Posterior cingulate gyrus (tissue), 11 donors: ENCODE data around the gene BRD1.

Source experiments
- DNase-seq, 10 donors: peaks; one replicate each; pipeline versions ENCODE4 v3.0.0 to v3.0.0-alpha.2; 2020 to 2021; ENCODE audit warnings: mixed read lengths in 3 of 10
- intact Hi-C: fragments of 100-400 bp; cut with DNase I; formaldehyde crosslinking; loops from one replicate; pipeline ENCODE4 v1.15.1; 2023

The BRD1 gene

GRCh38 chr22:49760630-49761571 is 66.8 kb downstream of the BRD1 start:
- intact Hi-C loops: no loop called here

DNA sequence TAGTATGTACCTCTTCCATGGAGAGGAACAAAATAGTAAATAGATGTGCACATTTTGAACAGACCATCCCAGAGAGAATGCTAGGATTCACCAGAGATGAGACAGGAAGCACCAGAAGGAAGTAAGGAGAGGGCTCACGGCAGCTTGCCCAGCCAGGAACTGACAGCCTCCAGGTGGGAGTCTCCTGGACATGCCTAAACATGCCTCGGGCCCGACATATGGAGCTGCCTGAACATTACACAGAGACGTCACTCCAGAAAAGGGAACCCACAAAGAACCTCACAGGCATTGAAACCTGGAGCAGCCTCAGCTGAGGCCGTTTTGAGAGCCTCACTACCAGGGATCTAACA is 67.4 kb downstream of the BRD1 start:
- no peak for DNase-seq
- intact Hi-C loops: no loop called here

More at GRCh38 chr22:49760630-49761571, 66.8 kb downstream of the BRD1 start:
- DNase-seq: peak in 2 of 10 donors; percentile 2 to 47

- peak in 1 of 10 donors; percentile 60 for DNase-seq
Measured at GRCh38 chr22:49756676-49757075, 71.0 kb downstream of the BRD1 start.

GRCh38 chr22:49756201-49756600 is 71.5 kb downstream of the BRD1 start:
- intact Hi-C loops: no loop called here
- DNase-seq: peak in 1 of 10 donors; percentile 31

More at GRCh38 chr22:49756676-49757075, 71.0 kb downstream of the BRD1 start:
- intact Hi-C loops: no loop called here

GRCh38 chr22:49755631-49756001 is 72.1 kb downstream of the BRD1 start:
- intact Hi-C loops: no loop called here
- no peak for DNase-seq

DNA sequence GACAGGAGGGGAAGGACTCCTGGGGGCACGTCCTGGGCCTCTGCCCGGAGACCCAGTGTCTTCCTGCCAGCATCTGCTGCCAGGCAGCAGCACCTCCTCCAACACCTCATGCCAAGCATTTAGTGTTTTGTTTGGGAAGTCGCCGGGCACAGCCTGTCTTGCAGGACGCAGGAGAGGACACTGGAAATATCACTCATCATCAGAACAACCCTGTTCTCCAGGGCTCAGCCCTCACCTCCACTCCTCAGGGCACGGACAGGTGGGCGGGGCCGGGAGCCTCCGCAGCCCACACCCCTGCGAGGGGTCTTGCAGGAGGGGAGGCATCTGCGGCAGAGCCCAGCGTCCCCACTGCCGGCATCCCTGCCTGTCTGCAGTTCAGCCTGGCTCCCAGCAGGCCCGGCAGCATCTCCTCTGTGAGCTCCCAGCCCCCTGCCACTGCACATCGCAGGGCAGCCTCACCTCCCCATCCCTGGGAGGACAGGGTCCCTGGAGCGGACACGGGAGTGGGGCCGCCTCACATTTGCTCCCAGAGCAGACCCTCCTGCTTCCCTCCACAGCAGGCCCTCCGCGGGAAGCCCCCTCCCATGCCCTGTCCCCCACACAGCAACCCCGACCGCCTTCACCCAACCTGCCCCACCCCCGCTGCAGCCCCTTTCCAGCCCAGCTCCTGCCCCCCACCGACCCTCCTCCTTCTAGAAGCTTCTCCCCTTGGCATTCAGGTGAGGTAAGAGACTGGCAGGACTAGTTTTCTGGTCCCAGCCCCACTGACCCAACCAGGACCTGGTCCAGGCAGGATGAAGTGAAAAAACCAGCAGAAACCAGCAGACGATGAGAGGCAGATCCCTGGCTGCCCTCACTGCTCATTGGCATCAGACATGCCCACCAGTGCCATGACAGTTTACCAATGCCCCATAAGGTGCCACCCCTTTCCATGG is 72.7 kb downstream of the BRD1 start:
- intact Hi-C loops: no loop called here
- peak in 3 of 10 donors; percentile 53 to 77 (median 56) for DNase-seq

- peak in 1 of 10 donors; percentile 65 for DNase-seq
- intact Hi-C loops: no loop called here
Measured at GRCh38 chr22:49753961-49754695, 73.5 kb downstream of the BRD1 start.

- intact Hi-C loops: no loop called here
Measured at GRCh38 chr22:49753276-49753890, 74.3 kb downstream of the BRD1 start.

DNA sequence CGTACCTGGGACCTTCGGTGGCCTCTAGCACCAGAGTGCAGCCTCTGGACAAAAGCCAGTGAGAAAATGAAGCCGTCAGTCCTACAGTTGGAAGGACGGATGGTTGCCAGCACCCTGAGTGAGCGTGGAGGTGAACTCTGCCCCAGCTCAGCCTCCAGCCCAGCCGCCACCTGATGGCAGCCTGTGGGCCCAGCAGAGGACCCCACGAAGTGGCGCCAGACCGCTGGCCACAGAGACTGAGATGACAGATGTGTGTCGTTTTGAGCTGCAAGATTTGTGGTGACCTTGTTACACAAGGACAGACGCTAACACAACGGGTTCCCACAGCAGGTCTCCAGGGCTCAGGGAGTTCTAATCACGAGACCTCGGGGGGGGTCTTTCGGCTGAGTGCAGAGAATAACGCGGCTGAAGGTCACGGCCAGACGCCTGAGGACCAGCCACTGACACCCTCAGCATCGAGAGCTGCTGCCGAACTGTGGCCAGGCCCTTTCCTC is 75.0 kb downstream of the BRD1 start:
- intact Hi-C loops: no loop called here
- DNase-seq: peak in 2 of 10 donors; percentile 50 to 82

More at GRCh38 chr22:49753276-49753890, 74.3 kb downstream of the BRD1 start:
- DNase-seq: peak in 1 of 10 donors; percentile 55

DNA sequence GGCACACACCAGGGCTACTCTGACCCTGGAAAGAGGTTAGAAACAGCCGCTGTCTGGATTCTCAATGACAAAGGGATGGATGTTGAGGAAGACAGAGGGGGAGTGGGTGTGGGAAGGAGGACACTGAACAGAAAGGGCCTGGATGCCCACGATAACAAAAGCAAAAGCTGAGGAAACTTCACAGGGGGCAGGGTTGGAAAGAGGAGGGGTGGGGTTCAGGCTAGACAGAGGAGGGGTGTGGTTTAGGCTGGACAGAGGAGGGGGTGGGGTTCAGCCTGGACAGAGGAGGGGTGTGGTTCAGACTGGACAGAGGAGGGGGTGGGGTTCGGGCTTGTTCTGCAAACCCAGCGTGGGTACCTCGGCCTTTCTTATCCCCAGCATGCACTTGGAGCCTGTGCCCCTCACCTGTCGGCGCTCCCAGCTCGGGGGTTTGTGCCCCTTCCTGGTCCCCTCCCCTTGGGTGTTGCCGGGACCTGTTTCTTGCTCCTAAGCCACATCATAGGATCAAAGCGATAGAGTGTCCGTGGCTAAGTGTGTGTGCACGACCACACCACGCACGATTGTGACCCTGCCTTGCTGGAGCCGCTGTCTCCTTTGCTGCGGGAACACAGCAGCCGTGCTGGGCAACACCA is 75.6 kb downstream of the BRD1 start:
- intact Hi-C loops: no loop called here
- DNase-seq: peak in 2 of 10 donors; percentile 68 to 80

- intact Hi-C loops: no loop called here
Measured at GRCh38 chr22:49751318-49751965, 76.2 kb downstream of the BRD1 start.

DNA sequence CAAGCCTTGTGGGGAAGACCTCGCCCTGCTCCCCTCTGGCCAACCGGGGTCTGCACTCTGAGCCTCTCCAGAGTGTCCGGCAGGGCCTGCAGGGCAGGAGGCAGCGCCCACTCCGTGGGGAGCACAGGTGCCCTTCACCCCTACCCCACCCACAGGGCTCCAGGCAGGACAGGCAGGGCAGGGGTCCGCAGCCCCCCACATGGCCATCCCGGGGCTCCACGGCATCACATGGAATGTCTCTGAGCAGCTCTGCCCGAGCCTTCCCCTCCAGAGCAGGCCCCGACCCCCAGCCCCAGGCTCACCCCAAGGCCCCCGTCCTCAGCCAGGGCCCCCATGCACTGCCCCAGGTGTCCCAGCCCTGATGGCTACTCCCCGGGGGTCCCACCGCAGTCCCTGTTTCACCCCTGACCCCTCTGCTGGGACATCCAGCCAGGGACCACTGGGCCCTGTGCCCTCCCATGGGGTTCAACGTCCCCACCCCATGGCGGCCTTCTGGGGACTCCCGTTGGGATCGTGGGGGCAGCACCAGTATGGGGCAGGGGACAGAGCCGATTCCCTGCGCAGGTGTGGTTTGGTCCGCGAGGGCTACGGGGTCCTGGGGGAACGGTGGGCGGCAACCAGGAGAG is 77.7 kb downstream of the BRD1 start:
- intact Hi-C loops: no loop called here
- peak in 2 of 10 donors; percentile 57 to 75 for DNase-seq

More at GRCh38 chr22:49751318-49751965, 76.2 kb downstream of the BRD1 start:
- peak in 1 of 10 donors; percentile 77 for DNase-seq

DNA sequence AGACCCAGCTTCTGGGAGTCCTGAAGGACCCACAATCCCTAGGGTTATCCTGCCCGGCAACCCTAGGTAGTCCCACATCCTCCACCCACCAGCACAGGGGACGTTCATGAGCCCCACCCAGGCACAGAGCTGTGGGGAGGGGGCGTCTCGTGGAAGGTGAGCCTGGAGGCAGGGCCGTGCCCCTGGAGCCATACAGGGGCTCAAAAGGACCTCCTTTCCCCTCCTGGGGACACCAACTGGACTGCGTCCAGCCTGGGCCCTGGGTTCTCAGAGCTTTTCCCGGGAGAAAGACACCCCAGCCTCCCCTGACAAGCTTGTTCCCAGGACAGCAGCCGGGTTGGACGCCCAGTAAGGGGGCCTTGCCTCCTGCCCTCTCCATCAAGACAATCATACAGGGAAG is 78.4 kb downstream of the BRD1 start:
- intact Hi-C loops: no loop called here
- DNase-seq: peak in 1 of 10 donors; percentile 64

DNA sequence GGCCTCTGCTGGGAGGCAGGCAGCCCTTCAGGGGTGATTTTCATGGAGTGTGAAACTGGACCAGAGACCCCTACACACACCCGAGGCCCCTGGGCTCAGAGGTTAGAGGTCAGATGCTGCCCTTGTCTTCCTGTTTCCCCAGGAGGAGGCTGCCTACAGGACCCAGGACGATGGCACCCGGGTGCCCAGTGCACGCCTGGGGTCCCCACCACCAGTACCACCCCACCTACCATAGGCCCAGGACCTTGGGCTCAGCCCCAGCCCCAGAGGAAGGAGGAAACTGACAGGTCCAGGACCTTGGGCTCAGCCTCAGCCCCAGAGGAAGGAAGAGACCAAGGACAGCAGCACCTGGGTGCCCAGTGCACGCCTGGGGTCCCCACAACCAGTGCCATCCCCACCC is 79.2 kb downstream of the BRD1 start:
- intact Hi-C loops: no loop called here
- DNase-seq: peak in 1 of 10 donors; percentile 49

DNA sequence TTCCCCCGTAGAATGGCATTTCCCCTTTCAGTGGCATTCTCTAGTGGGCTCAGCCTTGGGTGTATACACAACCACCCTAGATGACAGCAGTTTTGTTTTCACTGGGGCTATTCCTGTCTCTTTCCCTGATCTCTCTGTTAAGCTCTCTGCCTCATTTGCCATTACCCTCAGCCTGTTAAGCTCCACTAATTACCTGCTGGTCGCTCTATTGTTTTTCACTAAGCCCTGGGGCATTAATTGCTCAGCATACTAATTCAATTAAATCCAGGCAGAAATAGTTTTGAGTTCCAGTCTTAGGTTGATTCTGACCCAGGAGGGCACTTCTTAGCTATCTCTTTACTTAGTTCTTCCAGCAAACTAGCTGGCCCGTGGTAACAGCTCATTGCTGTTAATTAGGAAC is 80.0 kb downstream of the BRD1 start:
- DNase-seq: no peak
- intact Hi-C loops: no loop called here

GRCh38 chr22:49747130-49747529 is 80.5 kb downstream of the BRD1 start:
- intact Hi-C loops: no loop called here
- no peak for DNase-seq

DNA sequence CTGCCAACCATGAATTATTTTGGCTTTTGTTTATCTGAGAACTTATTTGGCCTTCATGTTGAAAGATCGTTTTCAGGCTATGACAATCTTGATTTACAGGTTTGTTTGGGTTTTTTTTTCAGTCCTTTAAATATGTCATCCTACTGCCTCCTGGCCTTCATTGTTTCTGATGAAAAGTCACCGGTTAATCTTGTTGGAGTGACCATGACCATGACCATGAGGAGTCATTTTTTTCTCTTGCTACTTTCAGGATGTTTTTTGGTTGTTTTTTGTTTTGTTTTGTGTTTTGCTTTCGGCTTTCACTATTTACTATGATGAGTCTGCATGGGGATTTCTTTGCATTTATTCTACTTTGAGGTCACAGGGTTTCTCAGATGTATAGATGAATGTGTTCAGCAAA is 81.6 kb downstream of the BRD1 start:
- intact Hi-C loops: no loop called here
- no peak for DNase-seq

GRCh38 chr22:49740242-49740641 is 87.4 kb downstream of the BRD1 start:
- intact Hi-C loops: no loop called here
- no peak for DNase-seq
